ENCODE data around the gene LHFPL2.

Gene LHFPL2

GRCh38 chr5:78593465-78593864 is 55.1 kb downstream of the LHFPL2 start:
- DNase-seq = no peak

DNA sequence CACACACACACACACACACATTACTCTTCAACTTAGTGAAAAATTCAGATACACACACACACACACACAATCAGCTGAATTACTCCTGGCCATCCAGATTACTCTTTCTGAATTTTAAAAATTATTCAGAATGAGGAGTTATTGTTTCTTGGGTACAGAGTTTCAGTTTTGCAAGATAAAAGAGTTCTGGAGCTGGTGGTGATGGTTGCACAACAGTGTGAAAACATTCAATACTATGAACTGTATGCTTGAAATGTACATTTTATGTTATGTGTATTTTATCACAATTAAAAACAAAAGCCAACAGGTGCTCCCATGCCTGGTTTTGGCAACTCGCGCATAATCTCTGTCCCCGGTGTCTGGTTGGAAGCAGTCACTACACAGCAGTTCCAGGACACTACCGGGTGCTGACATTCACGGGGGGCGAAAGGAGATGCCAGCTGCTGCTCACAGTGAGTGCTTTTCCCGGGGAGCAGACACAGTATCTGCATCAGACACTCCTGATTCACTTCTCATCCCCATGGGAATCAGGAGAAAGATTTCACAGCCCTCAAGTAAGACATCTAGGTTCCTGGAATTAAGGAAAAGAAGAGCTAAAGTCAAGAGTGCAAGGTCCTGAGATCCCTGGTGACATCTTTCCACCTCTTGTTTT is 55.7 kb downstream of the LHFPL2 start:
- no peak for DNase-seq

DNA sequence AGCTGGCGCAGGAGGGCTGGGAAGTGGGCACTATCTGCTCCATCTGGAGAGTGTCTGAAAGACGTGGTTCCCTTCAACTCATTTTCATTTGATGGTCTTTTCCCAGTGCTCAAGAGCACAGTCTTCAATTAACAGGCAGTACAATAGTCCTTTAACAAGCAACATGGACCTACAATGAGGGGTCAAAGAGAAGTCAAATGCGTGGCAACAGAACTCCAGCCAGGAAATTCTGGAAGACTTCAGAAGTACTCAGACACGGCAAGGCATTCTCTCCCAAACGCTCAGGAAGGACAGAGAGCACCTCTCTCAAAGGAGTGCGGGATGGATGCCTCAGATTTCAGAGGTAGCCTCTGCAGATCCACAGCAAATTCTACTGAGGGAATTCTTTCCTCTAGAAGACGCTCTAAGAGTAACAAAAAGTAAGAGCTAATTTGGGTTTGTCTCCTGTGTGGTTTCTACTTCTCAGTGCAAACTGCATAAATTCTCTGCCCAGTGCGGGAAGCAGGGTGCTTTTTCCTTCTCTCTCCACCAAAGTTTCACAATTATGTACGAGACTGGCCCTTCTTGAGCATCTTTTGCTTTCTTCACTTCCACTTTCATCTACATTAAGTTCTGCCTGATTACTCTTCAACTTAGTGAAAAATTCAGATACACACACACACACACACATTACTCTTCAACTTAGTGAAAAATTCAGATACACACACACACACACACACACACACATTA is 56.4 kb downstream of the LHFPL2 start:
- DNase-seq = no peak

DNA sequence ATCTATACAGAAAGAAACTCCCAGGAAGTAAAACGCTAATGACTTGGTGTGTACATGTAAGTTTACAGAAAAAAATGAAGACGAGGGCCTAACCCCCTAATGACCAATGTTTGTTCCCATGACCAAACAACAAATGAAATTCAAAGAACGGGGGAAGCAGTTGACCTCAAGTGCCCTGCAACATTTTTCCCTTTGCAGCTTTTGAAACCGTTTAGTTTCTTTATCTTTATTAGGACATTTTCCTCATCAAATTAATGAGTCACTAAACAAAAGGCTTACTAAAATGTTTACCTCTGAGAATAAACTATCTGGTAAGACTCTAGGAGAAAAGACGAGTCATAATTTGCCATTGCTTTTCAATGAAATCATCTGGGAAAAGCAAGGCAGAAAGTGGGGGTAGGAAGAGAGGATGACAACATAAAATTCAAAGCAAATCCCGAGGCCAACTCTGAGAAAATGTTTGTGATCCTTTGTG is 57.4 kb downstream of the LHFPL2 start:
- DNase-seq = no peak

DNA sequence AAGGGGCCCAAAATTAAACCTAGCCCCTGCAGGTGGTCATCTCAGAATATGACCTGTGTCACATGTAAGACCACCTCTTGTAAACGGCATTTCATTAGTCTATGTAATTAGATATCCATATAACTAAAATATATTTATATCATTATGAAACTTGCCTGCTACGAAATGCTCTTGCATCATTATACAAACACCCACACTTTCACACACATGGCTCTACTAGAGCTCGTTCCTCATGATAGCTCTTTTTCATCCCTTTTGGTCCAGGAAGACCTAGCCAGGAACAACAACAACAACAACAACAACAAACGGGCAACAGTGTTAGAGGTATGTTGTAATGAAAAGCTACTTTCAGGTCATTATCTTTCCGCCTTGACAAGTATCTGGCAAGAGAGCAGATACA is 58.6 kb downstream of the LHFPL2 start:
- no peak for DNase-seq

GRCh38 chr5:78588507-78588906 is 60.1 kb downstream of the LHFPL2 start:
- no peak for DNase-seq

DNA sequence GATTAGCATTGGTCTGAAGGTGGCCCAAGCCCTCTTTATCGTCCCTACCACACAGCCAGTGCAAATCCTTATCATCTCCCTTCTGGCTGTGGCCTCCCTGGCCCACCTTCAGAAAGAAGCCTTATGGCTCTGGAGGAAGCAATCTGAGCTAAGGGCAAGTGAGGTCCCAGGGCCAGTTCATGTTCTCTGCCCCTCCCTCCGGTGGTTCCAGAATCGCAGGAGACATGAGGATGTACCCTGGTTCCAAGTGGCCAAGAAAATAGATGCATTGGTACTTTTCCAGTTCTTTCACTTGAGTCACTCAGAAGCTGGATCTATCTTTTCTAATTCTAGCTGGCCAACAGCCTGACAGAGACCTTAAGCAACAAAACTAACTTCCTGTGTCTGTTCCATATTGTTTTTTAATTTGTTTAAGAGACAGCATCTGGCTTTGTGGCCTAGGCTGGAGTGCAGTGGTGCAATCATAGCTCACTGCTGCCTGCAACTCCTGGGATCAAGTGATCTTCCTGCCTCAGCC is 60.7 kb downstream of the LHFPL2 start:
- DNase-seq = no peak

DNA sequence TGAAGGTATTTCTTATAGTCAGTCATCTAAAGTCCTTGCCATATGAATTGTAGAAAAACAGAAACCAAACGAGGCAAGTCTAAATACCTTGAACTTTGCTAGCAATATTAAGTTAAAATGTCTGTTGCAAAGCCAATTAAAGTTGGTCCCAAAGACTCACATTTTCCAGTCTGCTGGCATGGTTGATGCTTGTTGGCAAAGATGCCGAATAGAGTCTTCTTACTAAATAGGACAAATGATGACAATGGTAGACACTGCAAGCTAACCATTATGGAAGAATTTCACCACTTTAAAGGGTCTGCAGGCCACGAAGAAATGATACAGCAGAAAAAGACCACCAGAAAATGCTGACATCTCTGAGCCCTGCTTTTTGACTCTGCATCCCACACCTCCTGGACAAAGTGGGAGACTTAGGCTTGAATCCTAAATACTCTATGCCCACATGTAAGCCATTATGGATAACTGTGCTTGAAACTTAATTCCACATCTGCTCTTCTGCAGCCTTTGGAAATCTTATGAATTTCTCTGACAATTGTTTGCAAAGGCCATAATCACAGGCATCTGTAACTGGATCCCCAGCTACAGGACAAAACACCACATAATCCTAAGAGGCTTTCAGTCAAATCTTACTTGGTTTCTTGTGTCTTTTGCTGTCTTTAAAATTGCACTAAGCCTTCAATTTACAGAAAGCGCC is 61.3 kb downstream of the LHFPL2 start:
- no peak for DNase-seq

- no peak for DNase-seq
Observed at GRCh38 chr5:78586251-78586650, 62.3 kb downstream of the LHFPL2 start.

DNA sequence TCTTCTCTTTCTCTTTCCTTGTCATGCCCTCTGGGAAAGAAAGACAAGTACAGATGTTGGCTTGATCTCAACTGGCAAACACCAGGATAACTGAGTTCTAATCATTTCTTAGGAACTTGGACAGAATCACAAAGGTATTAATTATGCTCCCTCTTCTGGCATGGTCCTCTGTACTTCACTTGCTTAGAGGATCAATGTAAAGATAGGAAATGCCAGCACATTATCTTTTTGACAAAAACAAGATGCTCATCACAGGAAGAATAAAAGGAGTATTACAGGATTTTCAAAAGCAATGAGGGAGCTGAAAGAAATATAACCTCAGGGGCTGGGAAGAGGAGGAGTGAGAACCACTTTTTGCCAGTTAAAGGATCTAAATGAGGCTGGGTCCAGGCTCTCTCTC is 70.6 kb downstream of the LHFPL2 start:
- DNase-seq = no peak

DNA sequence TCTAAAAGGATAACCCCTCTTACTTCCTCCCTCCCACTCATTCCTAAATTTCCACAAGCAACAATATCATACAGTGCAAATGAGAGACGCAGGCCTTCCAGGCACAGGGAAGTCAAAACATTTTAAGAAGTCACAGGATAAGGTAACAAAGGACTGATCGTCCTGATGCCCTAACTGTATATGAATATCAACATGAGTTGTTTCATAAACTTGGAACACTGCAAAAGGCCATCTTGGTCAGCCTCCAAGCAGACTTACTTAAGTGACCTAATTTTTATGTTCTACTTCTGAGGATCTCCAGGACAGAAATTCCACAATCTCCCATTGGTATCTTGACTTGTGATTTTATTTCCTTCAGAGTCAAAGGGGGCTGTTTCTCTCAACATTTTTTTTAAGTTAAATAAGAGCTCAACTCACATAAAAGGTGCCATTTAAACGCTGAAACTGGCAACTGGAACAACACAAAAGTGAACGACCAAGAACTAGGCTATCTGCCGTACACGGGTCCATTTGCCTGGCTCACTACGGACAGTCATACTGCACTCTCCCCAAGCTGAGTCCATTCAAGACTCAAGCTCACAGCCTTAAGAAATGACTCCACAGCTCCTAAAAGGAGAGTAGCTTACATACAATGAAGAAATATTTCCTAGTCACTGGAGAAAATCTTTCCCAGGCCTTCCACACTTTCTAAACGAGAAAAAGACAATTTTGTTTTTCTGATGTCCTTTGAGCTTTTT is 71.3 kb downstream of the LHFPL2 start:
- no peak for DNase-seq

- DNase-seq = no peak
Observed at GRCh38 chr5:78576376-78576775, 72.2 kb downstream of the LHFPL2 start.

- no peak for DNase-seq
Observed at GRCh38 chr5:78574731-78575161, 73.8 kb downstream of the LHFPL2 start.

- no peak for DNase-seq
Observed at GRCh38 chr5:78574131-78574673, 74.4 kb downstream of the LHFPL2 start.

DNA sequence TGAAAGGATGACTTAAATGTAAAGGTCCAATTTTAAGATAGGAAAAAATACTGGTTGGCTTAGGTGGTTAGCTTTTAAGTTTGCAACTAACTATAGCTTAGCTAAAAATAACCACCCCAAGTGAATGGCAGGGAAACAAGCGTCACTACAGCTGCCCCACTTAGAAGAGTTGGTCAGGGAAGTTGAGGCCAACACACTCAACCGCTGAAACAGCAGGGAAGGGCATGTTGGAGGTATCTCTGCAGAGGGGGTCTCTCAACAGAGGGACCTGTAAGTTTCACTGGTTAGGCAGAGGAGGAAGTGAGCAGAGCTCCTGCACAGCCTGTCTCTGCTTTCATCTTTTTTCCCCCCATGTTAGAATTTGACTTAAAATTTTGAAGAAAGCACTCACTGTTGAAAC is 75.3 kb downstream of the LHFPL2 start:
- DNase-seq = no peak

DNA sequence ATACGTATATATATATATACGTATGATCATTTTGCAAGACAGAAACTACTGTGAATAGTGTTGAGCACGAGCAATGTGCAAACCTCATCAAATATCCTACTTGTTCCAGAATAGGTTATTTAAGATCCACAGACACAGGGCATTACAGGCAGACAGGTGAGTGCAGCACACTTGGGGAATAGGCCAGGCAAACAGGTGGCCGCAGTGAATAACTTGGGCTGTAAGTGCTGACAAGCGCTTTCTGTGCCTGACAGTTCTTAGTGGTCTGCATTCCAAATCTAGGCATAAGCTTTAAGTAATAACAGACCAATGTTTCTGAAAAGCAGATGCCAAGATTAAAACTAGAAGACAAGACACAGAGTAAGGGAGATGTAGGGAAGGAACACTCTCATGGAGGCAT is 77.9 kb downstream of the LHFPL2 start:
- no peak for DNase-seq

DNA sequence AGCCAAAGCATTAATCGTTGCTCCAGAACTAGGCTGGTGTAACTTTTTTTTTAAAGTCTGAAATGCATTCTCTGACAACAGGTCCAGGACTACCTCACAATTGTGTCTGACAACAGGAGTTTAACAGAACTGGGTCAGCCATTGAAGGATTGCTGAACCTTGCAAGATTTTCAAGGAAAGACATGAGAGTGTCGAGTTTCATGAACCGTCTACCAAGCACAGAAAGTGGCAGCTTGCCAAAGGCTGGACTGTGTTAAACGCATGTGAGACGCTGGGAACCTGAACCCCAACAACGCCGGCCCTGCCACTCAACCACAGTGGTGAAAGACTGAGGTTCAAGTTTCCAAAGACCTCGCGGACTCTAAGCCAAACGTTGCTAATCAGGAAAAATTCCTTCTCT is 79.1 kb downstream of the LHFPL2 start:
- no peak for DNase-seq

DNA sequence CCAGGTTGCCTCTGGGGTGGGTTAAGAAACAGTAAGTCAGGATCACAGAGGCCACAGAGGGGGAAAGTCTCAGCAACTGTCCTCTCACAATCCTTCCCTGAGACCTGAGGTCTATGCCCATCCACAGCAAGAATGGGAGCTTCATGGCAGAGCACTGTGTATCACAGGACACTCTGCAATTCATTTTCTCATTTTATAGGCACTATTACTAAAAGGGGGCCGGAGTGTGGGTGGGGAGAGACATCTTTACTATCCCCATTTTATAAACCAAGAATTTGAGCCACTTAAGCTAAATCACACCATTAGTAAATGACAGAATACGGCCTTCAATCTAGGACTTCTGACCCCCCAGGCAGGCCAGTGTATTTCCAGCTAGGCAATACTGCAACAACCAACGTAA is 79.9 kb downstream of the LHFPL2 start:
- DNase-seq = no peak

- DNase-seq = no peak
Observed at GRCh38 chr5:78568212-78568611, 80.4 kb downstream of the LHFPL2 start.

DNA sequence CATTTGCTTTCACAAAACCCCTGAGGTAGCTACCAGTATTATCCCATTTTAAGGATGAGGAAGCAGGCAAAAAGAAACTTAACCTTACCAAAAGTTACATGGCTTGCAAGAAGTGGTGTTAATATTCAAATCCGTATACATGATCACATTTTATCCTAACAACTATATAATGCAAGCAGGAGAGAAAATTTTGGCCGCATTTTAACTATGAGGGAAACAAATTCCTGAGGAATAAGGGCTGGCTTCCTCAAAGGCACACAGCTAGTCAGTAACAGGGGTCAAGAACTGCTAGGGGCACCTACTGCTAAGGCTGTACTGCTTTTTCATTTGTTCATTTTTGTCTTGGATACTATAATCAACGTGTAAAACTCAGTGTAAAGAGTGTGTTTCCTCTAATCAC is 81.0 kb downstream of the LHFPL2 start:
- DNase-seq = no peak

- DNase-seq = no peak
Observed at GRCh38 chr5:78566747-78567425, 81.7 kb downstream of the LHFPL2 start.

GRCh38 chr5:78565395-78565794 is 83.2 kb downstream of the LHFPL2 start:
- no peak for DNase-seq

Data from activated CD4-positive, alpha-beta T cell treated with anti-CD3 and anti-CD28 coated beads for 4 hours (primary cell).